ENCODE results near the gene OR10Z1. TPM values are rescaled to one million over a fixed set of nuclear protein-coding genes. Genes with fewer than 3 reads are reported as not detected.

The OR10Z1 gene
- total RNA-seq, 4 donors from 2014 or later = not detected

GRCh38 chr1:158611916-158612315 lies 6.8 kb downstream of the OR10Z1 start:
- Histone ChIP-seq H3K4me1 (no peaks in the 10 kb centered on the region), H3K36me3 (no peaks in the 10 kb centered on the region)
- no peak for DNase-seq

GRCh38 chr1:158613764-158614163 lies 8.7 kb downstream of the OR10Z1 start:
- no peaks in the 10 kb centered on the region for H3K9me3 ChIP-seq
- H3K4me1 ChIP-seq = no peaks in the 10 kb centered on the region
- TF ChIP-seq CTCF (IDR thresholded peaks at IDR 0.05) (no peak), POLR2A (IDR thresholded peaks at IDR 0.05) (no peak)
- no peaks in the 10 kb centered on the region for H3K36me3 ChIP-seq
- H3K4me3 ChIP-seq = no peak overlapping the region
- H3K27me3 ChIP-seq = no peaks in the 10 kb centered on the region
- no peak overlapping the region for H3K27ac ChIP-seq
- no peak for DNase-seq

More at GRCh38 chr1:158611916-158612315, 6.8 kb downstream of the OR10Z1 start:
- H3K4me3 ChIP-seq = no peak overlapping the region
- no peaks in the 10 kb centered on the region for H3K9me3 ChIP-seq
- no peak overlapping the region for H3K27ac ChIP-seq
- no peak for TF ChIP-seq CTCF (IDR thresholded peaks at IDR 0.05)
- TF ChIP-seq POLR2A (IDR thresholded peaks at IDR 0.05) = no peak
- H3K27me3 ChIP-seq = no peaks in the 10 kb centered on the region

DNA sequence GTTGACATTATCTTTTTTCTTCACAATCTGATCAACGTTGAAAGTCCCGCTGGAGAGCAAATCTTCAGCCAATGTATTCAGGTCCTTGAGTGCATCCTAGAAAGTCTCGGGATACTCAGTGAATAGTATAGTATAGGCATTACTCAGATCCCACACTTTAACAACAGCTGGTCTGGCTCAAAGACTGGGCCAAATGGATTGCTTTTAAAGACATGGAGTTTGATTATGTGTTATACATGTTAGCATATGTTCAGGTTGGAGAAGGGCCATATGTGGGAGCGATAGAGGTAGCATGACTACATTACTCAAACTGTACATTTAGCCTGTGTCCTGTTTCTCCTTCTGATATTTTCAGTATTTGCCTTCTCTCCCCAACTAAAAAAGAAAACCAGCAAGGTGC lies 33.1 kb downstream of the OR10Z1 start:
- no peak for DNase-seq
- H3K9me3 ChIP-seq = no peaks in the 10 kb centered on the region
- TF ChIP-seq POLR2A (IDR thresholded peaks at IDR 0.05) (no peak), CTCF (IDR thresholded peaks at IDR 0.05) (no peak)
- H3K4me1 ChIP-seq = no peaks in the 10 kb centered on the region
- H3K27me3 ChIP-seq = no peaks in the 10 kb centered on the region
- no peaks in the 10 kb centered on the region for H3K36me3 ChIP-seq
- no peak overlapping the region for H3K27ac ChIP-seq
- H3K4me3 ChIP-seq = no peak overlapping the region

- TF ChIP-seq CTCF (IDR thresholded peaks at IDR 0.05) (no peak), POLR2A (IDR thresholded peaks at IDR 0.05) (no peak)
- DNase-seq = no peak
- Histone ChIP-seq H3K27me3 (no peaks in the 10 kb centered on the region), H3K36me3 (no peaks in the 10 kb centered on the region), H3K4me1 (no peaks in the 10 kb centered on the region), H3K27ac (no peak overlapping the region), H3K9me3 (no peaks in the 10 kb centered on the region), H3K4me3 (no peak overlapping the region)
Observed at GRCh38 chr1:158638904-158639303, 33.8 kb downstream of the OR10Z1 start.

- no peak for TF ChIP-seq CTCF (IDR thresholded peaks at IDR 0.05)
- TF ChIP-seq POLR2A (IDR thresholded peaks at IDR 0.05) = no peak
- no peaks in the 10 kb centered on the region for H3K36me3 ChIP-seq
- no peaks in the 10 kb centered on the region for H3K27me3 ChIP-seq
- no peak overlapping the region for H3K4me3 ChIP-seq
- H3K27ac ChIP-seq = no peak overlapping the region
- H3K4me1 ChIP-seq = no peaks in the 10 kb centered on the region
- no peaks in the 10 kb centered on the region for H3K9me3 ChIP-seq
- DNase-seq = no peak
Observed at GRCh38 chr1:158644449-158644848, 39.4 kb downstream of the OR10Z1 start.

DNA sequence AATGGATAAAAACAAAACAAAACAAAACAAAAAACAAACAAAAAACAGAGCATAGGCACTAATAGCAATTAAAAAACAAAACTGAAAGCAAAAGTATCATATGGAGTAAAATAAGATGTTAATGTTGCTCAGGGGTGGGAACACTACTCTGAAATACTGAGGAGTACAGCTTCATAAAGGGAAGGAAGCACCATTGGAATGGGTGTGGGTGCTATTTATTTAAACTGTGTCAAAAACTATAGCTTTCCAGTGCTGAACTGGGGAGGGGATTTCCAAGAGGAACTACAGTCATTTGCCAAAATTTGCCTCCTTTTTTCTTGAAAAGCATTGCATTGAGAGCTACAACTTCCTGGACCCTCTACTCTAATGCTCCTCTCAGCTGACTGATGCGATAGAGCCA lies 41.4 kb downstream of the OR10Z1 start:
- Histone ChIP-seq H3K27ac (no peak overlapping the region), H3K9me3 (no peaks in the 10 kb centered on the region), H3K4me3 (no peak overlapping the region), H3K36me3 (no peaks in the 10 kb centered on the region), H3K27me3 (no peaks in the 10 kb centered on the region), H3K4me1 (no peaks in the 10 kb centered on the region)
- TF ChIP-seq CTCF (IDR thresholded peaks at IDR 0.05) = no peak
- TF ChIP-seq POLR2A (IDR thresholded peaks at IDR 0.05) = no peak
- DNase-seq = no peak

Measured in Peyer's patch (tissue), 4 donors.